ENCODE data around the gene TUBGCP6.

DNA sequence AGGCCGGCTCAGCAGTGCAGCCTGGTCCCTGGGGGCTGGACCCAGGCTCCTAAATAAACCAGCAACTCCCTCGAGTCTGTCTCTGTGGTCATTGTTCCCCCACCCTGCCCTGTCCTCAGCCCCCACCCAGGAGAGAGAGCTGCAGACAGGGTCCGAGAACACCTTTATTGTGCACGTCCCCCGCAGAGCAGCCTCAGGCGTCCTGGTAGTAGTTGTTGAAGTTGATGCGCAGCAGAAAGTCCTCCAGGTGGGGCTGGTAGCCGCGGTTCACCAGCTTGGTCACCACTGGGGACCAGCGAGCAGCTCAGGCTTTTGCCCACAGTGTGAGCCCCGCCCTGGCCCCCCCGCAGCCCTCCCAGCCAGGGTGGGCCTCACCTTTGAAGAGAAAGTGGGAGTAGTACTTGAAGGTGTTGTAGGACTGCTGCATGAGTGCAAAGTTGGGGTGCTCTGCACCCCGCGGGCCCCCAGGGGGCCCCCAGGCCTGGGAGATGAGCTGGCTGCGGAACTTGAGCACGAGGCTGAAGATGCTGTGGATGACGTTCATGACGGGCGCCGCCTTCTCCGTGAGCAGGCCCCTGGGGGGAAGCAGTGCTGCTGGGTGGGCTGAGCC is 27.2 kb downstream of the TUBGCP6 start:
- no peak for TF ChIP-seq GATA3 (IDR thresholded peaks at IDR 0.05; ENCODE audit: low read depth, low read length)
- TF ChIP-seq GATA2 (IDR thresholded peaks at IDR 0.05; ENCODE audit: low read depth, low read length): no peak
